GM19328 (cell line): ENCODE data around the gene RRAD.
A peak's percentile ranks its signal among the peaks of the same experiment; 100 is the strongest.

ENCODE experiments used
- ATAC-seq: cut with Tn5 transposase; IDR thresholded peaks from one replicate; pipeline ENCODE4 v1.9.1; 2021; ENCODE audit warnings: mild to moderate bottlenecking, moderate library complexity; ENCODE audit not compliant: unreplicated experiment

The RRAD gene

GRCh38 chr16:66882702-66883101, 42.6 kb downstream of the RRAD start:
- no peak for ATAC-seq

- ATAC-seq, result no peak
These were observed 43.3 kb downstream of the RRAD start for GRCh38 chr16:66881964-66882508.

DNA sequence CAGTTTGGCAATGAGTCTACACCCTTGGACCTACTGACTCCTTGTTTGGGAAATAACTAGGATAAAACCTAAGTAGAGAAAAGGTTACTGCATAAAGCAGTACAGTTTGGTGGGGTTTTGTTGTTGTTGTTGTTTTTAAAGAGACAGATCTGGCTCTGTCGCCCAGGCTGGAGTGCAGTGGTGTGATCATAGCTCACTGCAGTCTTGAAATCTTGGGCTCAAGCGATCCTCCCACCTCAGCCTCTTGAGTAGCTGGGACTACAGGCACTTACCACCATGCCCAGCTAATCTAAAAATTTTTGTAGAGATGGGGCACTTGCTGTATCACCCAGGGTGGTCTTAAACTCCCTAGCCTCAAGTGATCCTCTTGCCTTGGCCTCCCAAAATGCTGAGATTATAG, 43.8 kb downstream of the RRAD start:
- ATAC-seq, result no peak

- peak; percentile 8 for ATAC-seq
These were observed 44.3 kb downstream of the RRAD start for GRCh38 chr16:66881014-66881417.

- ATAC-seq, result peak; percentile 92
These were observed 44.9 kb downstream of the RRAD start, which contains the start of gene PDP2 for GRCh38 chr16:66880288-66881013. PDP2 (plus strand) TSS chr16:66880515; CDS start chr16:66884285, 3,770 bp downstream.

DNA sequence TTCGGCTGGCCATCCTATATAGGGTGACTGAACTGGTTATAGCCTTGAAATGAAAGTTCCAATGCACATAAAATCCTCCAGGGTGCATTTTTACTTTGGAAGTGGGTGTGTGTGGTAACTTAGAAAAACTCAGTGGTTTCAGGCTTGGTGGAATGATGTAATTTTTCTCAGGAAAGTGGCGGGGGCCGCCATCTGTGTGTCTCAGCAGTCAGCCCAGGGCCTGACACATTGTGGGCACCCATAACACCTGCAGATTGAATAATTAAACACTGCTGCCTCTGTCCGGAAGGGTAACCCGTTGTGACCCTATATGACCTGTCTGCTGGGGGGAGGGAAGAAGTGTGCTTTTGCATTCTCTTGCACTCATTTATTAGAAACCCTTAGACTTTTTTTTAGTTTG, 47.3 kb downstream of the RRAD start:
- no peak for ATAC-seq

DNA sequence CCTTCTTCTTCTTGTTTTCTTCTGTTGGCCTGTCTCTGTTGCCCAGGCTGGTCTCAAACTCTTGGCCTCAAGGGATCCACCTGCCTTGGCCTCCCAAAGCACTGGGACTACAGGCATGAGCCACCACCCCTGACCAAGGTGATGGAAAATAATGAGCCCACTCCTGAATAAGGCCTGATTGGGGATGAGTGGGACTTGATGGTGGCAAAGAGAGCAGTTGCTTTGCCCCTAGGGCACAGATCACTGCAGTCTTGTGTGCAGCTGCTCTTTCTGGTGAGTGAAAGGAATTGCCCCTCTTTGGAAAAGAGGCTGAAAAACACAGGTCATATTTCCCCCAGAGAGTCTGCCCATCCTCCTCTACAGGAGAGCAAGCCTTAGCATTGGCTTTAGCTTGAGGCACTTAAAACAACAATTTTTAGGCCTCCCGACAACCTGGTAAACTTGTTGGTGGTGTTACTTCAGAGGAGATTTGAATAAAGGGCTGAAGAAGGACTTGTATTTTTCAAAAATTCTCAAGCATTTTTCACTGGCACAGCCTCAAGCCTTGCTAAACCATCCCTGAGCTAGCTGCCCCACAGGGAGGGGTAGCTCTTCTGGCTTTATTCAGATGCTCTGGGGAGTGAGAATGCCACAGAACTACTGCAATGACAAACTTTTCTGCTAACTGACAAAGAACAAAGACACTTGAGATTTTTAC, 51.1 kb downstream of the RRAD start:
- ATAC-seq, result no peak

DNA sequence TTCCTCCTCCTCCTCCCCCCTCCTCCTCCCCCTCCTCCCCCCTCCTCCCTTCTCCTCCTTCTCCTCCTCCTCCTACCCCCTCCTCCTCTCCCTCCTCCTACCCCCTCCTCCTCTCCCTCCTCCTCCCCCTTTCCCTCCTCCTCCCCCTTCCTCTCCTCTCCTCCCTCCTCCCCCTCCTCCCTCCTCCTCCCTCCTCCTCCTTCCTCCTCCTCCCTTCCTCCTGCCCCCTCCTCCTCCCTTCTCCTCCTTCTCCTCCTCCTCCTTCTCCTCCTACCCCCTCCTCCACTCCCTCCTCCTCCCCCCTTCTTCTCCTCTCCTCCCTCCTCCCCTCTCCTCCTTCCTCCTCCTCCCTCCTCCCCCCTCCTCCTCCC, 51.7 kb downstream of the RRAD start:
- no peak for ATAC-seq

GRCh38 chr16:66872943-66873684, 52.2 kb downstream of the RRAD start:
- peak; percentile 75 for ATAC-seq

DNA sequence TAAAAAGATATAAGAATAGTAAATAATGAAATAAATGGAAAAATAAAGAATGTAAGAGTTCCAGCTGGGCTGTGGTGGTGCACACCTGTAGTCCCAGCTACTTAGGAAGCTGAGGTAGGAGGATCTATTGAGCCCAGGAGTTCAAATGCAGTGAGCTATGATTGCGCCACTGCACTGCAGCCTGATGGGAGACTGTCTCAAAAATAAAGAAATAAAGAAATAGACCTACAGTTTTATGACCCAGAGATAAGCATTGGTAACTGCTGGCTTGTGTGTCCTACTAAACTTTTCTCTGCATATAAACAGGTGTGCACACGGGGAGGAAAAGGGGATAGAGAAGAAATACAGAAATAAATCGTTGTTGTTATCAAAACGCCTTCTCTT, 52.8 kb downstream of the RRAD start:
- ATAC-seq, result no peak

- ATAC-seq, result no peak
These were observed 53.5 kb downstream of the RRAD start for GRCh38 chr16:66871840-66872239.
